ENCODE results near the gene TSR3.
A peak's percentile ranks its signal among the peaks of the same experiment; 100 is the strongest.

Gene TSR3

GRCh38 chr16:1306334-1306733 lies 45.3 kb downstream of the TSR3 start:
- no peak for DNase-seq

- no peak for DNase-seq
Measured at GRCh38 chr16:1305823-1306222, 45.9 kb downstream of the TSR3 start.

GRCh38 chr16:1301562-1301961 lies 50.1 kb downstream of the TSR3 start:
- no peak for DNase-seq

GRCh38 chr16:1300664-1301476 lies 50.8 kb downstream of the TSR3 start:
- DNase-seq, result peak; percentile 84

- DNase-seq, result no peak
Measured at GRCh38 chr16:1299868-1300203, 51.8 kb downstream of the TSR3 start.
